ENCODE results near the gene TINAGL1. TPM values are rescaled to one million over a fixed set of nuclear protein-coding genes. Genes with fewer than 3 reads are reported as not detected.

TINAGL1 gene
- total RNA-seq, 1 donor: not detected

DNA sequence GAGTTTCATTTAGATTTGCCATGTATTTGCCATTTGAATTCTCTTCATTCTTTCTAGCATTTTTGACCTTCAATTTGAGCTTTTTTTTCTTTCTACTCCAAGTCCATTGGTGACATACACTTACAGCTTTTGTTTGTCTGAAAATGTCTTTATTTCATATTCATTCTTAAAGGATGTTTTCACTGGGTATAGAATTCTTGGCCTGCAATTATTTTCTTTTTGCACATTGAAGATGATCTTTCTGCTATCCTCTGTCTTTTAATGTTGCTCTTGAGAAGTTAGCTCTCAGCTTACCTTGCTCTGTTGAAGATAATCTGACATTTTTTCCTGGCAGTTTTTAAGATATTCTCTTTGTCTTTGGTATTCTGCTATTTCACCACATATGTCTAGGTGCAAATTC is 16.6 kb upstream of the TINAGL1 start:
- no peaks in the 10 kb centered on the region for H3K4me1 ChIP-seq (ENCODE audit: insufficient read depth, low read length)
- no peaks in the 10 kb centered on the region for H3K27me3 ChIP-seq (ENCODE audit: insufficient read depth, low read length)
- peaks cover 7% of the 10 kb centered on the region for H3K9me3 ChIP-seq (ENCODE audit: low read depth, low read length)

DNA sequence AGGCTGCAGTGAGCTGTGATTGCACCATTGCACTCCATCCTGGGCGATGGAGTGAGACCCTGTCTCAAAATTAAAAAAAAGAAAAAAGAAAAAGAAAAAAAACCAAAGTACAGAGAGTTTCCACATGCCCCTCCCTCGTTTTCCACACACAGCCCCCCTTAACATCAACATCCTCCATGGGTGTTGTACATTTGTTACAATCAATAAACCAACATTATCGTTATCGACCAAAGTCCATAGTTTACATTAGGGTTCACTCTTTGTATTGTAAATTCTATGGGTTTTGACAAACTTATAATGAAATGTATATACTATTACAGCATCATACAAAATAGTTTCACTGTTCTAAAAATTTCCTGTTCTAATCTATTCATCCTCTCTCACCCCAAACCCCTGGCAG is 15.9 kb upstream of the TINAGL1 start:
- Histone ChIP-seq H3K4me1 (ENCODE audit: insufficient read depth, low read length) (no peaks in the 10 kb centered on the region), H3K4me3 (ENCODE audit: low read length) (no peak overlapping the region), H3K9me3 (ENCODE audit: low read depth, low read length) (peaks cover 7% of the 10 kb centered on the region), H3K27me3 (ENCODE audit: insufficient read depth, low read length) (no peaks in the 10 kb centered on the region)

More for the DNA sequence above, 16.6 kb upstream of the TINAGL1 start:
- no peak overlapping the region for H3K4me3 ChIP-seq (ENCODE audit: low read length)

GRCh38 chr1:31562707-31563360 is 13.5 kb upstream of the TINAGL1 start:
- H3K27me3 ChIP-seq (ENCODE audit: insufficient read depth, low read length): no peaks in the 10 kb centered on the region
- peaks cover 7% of the 10 kb centered on the region for H3K9me3 ChIP-seq (ENCODE audit: low read depth, low read length)
- no peak overlapping the region for H3K4me3 ChIP-seq (ENCODE audit: low read length)
- no peaks in the 10 kb centered on the region for H3K4me1 ChIP-seq (ENCODE audit: insufficient read depth, low read length)

GRCh38 chr1:31564606-31564989 is 11.7 kb upstream of the TINAGL1 start:
- Histone ChIP-seq H3K4me1 (ENCODE audit: insufficient read depth, low read length) (no peaks in the 10 kb centered on the region), H3K4me3 (ENCODE audit: low read length) (no peak overlapping the region), H3K9me3 (ENCODE audit: low read depth, low read length) (peaks cover 5% of the 10 kb centered on the region), H3K27me3 (ENCODE audit: insufficient read depth, low read length) (no peaks in the 10 kb centered on the region)

DNA sequence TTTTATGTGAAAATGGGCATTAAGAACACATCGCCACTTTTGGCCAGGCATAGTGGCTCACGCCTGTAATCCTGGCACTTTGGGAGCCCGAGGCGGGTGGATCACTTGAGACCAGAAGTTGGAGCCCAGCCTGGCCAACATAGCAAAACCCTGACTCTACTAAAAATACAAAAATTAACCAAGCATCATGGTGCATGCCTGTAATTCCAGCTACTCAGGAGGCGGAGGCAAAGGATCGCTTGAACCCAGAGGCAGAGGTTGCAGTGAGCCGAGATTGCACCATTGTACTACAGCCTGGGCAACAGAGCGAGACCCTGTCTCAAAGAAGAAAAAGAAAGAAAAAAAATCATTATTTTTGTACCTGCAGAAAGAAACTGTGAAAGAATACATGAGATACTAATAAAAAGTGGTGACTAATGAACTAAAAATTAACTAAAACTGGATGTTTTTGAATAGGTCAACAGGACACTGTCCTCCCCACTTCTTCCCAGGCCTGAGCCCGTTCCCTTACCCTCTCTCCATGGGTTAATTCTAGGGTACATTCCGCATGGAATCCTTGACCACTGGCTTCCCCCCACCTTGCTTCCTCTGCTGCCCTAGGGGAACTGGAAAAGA is 8.3 kb upstream of the TINAGL1 start:
- no peaks in the 10 kb centered on the region for H3K9me3 ChIP-seq (ENCODE audit: low read depth, low read length)
- H3K4me1 ChIP-seq (ENCODE audit: insufficient read depth, low read length): no peaks in the 10 kb centered on the region
- no peak overlapping the region for H3K4me3 ChIP-seq (ENCODE audit: low read length)
- no peaks in the 10 kb centered on the region for H3K27me3 ChIP-seq (ENCODE audit: insufficient read depth, low read length)

DNA sequence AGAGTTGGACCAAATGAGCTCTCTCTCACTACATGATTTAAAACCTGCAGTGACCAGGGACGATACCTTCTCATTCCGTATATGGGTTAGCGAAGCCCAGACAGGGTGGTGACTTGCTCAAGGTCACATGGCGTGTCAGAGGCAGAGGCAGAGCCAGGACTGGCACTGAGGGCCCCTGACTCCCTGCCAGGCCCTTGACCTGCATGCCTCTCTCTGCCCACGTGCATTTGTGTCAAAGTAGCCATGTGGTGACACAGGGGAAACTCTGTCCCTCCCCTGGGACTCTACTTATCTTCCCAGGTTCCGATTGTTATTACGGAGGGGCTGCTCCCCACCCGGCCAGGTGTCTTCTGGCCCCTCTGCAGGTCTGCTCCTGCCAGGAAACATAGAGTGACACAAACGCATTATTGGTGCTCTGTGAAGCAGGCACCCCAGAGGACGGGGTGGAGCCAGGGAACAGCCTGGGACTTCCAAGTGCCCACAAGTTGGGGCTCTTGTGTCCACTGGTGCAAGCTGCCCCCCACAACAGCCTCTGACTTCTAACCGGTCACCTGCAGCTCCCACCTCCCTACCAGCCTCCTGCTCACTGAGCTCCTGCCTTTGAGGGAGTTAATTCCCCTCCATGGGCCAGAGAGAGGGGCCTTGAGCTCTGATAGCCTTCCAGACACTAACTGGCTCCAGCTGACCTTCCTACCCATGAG is 7.3 kb upstream of the TINAGL1 start:
- Histone ChIP-seq H3K4me3 (ENCODE audit: low read length) (no peak overlapping the region), H3K9me3 (ENCODE audit: low read depth, low read length) (no peaks in the 10 kb centered on the region), H3K27me3 (ENCODE audit: insufficient read depth, low read length) (no peaks in the 10 kb centered on the region), H3K4me1 (ENCODE audit: insufficient read depth, low read length) (no peaks in the 10 kb centered on the region)

- no peaks in the 10 kb centered on the region for H3K9me3 ChIP-seq (ENCODE audit: low read depth, low read length)
- H3K4me3 ChIP-seq (ENCODE audit: low read length): no peak overlapping the region
- no peaks in the 10 kb centered on the region for H3K4me1 ChIP-seq (ENCODE audit: insufficient read depth, low read length)
Observed at GRCh38 chr1:31569596-31570173, 6.6 kb upstream of the TINAGL1 start.

DNA sequence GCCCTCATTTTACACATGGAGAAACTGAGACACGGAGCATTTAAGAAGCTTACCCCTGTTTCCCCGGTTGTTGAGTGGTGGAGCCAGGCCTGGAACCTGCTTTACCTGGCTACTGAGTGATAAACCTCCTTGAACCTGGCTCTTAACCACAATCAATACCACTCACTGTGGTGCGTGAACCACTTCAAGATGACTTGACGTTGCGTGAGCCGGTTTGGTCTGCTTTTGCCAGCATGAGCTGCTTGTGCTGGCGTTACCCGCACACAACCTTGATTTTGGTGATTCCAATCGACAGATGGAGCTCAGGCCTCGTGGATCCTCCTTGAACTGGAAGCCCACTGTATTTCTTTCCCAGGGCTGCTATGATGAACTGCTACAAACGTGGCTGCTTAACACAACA is 6.1 kb upstream of the TINAGL1 start:
- no peaks in the 10 kb centered on the region for H3K9me3 ChIP-seq (ENCODE audit: low read depth, low read length)
- no peaks in the 10 kb centered on the region for H3K4me1 ChIP-seq (ENCODE audit: insufficient read depth, low read length)
- H3K27me3 ChIP-seq (ENCODE audit: insufficient read depth, low read length): no peaks in the 10 kb centered on the region
- no peak overlapping the region for H3K4me3 ChIP-seq (ENCODE audit: low read length)

More at GRCh38 chr1:31569596-31570173, 6.6 kb upstream of the TINAGL1 start:
- H3K27me3 ChIP-seq (ENCODE audit: insufficient read depth, low read length): no peaks in the 10 kb centered on the region

DNA sequence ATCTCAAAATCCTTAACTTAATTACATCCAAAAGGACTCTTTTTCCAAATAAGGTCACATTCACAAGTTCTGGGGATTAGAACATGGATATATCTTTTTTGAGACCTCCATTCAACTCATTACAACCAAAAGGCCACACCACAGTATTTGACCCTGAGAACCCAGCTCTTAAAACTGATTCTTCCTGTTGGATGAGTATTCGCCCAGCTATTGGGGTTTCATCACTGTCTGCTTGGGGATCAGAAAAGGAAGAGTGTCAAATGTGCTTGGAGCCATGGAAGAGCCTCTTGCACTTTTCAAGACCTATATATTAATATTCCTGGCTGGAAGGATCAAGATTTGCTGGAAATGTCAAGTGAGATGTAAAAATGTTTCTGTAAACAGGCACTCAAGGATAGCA is 5.4 kb upstream of the TINAGL1 start:
- no peaks in the 10 kb centered on the region for H3K4me1 ChIP-seq (ENCODE audit: insufficient read depth, low read length)
- H3K9me3 ChIP-seq (ENCODE audit: low read depth, low read length): no peaks in the 10 kb centered on the region
- no peak overlapping the region for H3K4me3 ChIP-seq (ENCODE audit: low read length)
- no peaks in the 10 kb centered on the region for H3K27me3 ChIP-seq (ENCODE audit: insufficient read depth, low read length)

GRCh38 chr1:31571340-31572295 is 4.7 kb upstream of the TINAGL1 start:
- H3K9me3 ChIP-seq (ENCODE audit: low read depth, low read length): no peaks in the 10 kb centered on the region
- no peaks in the 10 kb centered on the region for H3K27me3 ChIP-seq (ENCODE audit: insufficient read depth, low read length)
- peaks cover 5% of the 10 kb centered on the region for H3K4me1 ChIP-seq (ENCODE audit: insufficient read depth, low read length)
- no peak overlapping the region for H3K4me3 ChIP-seq (ENCODE audit: low read length)

- H3K4me3 ChIP-seq (ENCODE audit: low read length): no peak overlapping the region
- H3K4me1 ChIP-seq (ENCODE audit: insufficient read depth, low read length): peaks cover 5% of the 10 kb centered on the region
- H3K9me3 ChIP-seq (ENCODE audit: low read depth, low read length): no peaks in the 10 kb centered on the region
- no peaks in the 10 kb centered on the region for H3K27me3 ChIP-seq (ENCODE audit: insufficient read depth, low read length)
Observed at GRCh38 chr1:31572323-31573104, 3.8 kb upstream of the TINAGL1 start.

DNA sequence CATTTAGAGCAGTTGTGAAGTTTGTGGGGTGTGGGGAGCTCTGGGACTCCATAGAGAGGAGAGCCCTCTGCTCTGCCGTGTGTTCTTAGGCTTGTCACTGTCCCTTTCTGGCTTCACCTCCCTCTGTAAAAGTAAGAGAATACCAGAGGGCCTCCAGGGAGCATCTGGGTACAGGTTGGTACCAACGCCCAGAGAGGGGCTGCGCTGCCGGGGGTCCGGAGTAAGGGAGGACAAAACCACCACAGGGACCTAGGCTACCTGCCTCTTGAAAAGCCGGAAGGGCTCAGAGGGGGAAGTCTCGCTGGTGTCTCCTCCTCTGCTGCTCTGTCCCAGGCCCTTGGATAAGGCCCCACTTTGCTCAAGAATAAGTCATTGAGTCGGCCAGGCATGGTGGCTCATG is 3.1 kb upstream of the TINAGL1 start:
- Histone ChIP-seq H3K4me3 (ENCODE audit: low read length) (no peak overlapping the region), H3K27me3 (ENCODE audit: insufficient read depth, low read length) (no peaks in the 10 kb centered on the region), H3K4me1 (ENCODE audit: insufficient read depth, low read length) (peaks cover 5% of the 10 kb centered on the region), H3K9me3 (ENCODE audit: low read depth, low read length) (no peaks in the 10 kb centered on the region)

- Histone ChIP-seq H3K9me3 (ENCODE audit: low read depth, low read length) (no peaks in the 10 kb centered on the region), H3K4me1 (ENCODE audit: insufficient read depth, low read length) (peaks cover 5% of the 10 kb centered on the region), H3K4me3 (ENCODE audit: low read length) (no peak overlapping the region), H3K27me3 (ENCODE audit: insufficient read depth, low read length) (no peaks in the 10 kb centered on the region)
Observed at GRCh38 chr1:31574749-31575368, 1.5 kb upstream of the TINAGL1 start.

Data from mononuclear cell (primary cell).